ENCODE results near the gene FXR2. TPM values are rescaled to one million over a fixed set of nuclear protein-coding genes. Genes with fewer than 3 reads are reported as not detected.

FXR2 gene
- total and polyA plus RNA-seq, 2 donors from 2014 or later: 29.3 to 59.2 TPM

GRCh38 chr17:7620835-7621234 is 6.1 kb upstream of the FXR2 start:
- no peak overlapping the region for H3K27ac ChIP-seq (ENCODE audit: low read depth in 2 of 2, low read length in 2 of 2)
- H3K9me3 ChIP-seq (ENCODE audit: control insufficient read depth in 2 of 3, insufficient read depth in 1 of 3, low read length in 3 of 3): no peaks in the 10 kb centered on the region
- no peak for DNase-seq
- H3K27me3 ChIP-seq (ENCODE audit: control insufficient read depth, insufficient read depth, low read length): no peaks in the 10 kb centered on the region
- intact Hi-C loops (cut with DNase I): no loop called here
- H3K4me1 ChIP-seq (ENCODE audit: control insufficient read depth in 2 of 3, insufficient read depth in 2 of 3, low read depth in 1 of 3, low read length in 3 of 3): no peaks in the 10 kb centered on the region
- no peak overlapping the region for H3K4me3 ChIP-seq (ENCODE audit: low read length in 3 of 3)
- H3K36me3 ChIP-seq (ENCODE audit: control insufficient read depth in 2 of 3, insufficient read depth in 3 of 3, low read length in 3 of 3): no peaks in the 10 kb centered on the region
- no peak for FAIRE-seq
- TF ChIP-seq CTCF (IDR thresholded peaks at IDR 0.05; ENCODE audit: borderline replicate concordance, extremely low read depth, insufficient read depth): no peak
- H3K9ac ChIP-seq (ENCODE audit: low read length in 3 of 3): no peak overlapping the region

GRCh38 chr17:7618608-7619007 is 3.9 kb upstream of the FXR2 start:
- no peak for TF ChIP-seq CTCF (IDR thresholded peaks at IDR 0.05; ENCODE audit: borderline replicate concordance, extremely low read depth, insufficient read depth)
- H3K27me3 ChIP-seq (ENCODE audit: control insufficient read depth, insufficient read depth, low read length): no peaks in the 10 kb centered on the region
- no peak overlapping the region for H3K27ac ChIP-seq (ENCODE audit: low read depth in 2 of 2, low read length in 2 of 2)
- H3K4me3 ChIP-seq (ENCODE audit: low read length in 3 of 3): no peak overlapping the region
- no peaks in the 10 kb centered on the region for H3K9me3 ChIP-seq (ENCODE audit: control insufficient read depth in 2 of 3, insufficient read depth in 1 of 3, low read length in 3 of 3)
- H3K4me1 ChIP-seq (ENCODE audit: control insufficient read depth in 2 of 3, insufficient read depth in 2 of 3, low read depth in 1 of 3, low read length in 3 of 3): peaks cover 0 to 2% (median 2%) of the 10 kb centered on the region in 3 donors
- intact Hi-C loops (cut with DNase I): no loop called here
- no peak overlapping the region for H3K9ac ChIP-seq (ENCODE audit: low read length in 3 of 3)
- no peaks in the 10 kb centered on the region for H3K36me3 ChIP-seq (ENCODE audit: control insufficient read depth in 2 of 3, insufficient read depth in 3 of 3, low read length in 3 of 3)
- no peak for FAIRE-seq
- DNase-seq: no peak

GRCh38 chr17:7615265-7615747 is 609 bp upstream of the FXR2 start:
- intact Hi-C loops (cut with DNase I): no loop called here
- DNase-seq (no peak), FAIRE-seq (no peak)
- no peaks in the 10 kb centered on the region for H3K27me3 ChIP-seq (ENCODE audit: control insufficient read depth, insufficient read depth, low read length)
- H3K36me3 ChIP-seq (ENCODE audit: control insufficient read depth in 2 of 3, insufficient read depth in 3 of 3, low read length in 3 of 3): peaks cover 0 to 3% (median under 1%) of the 10 kb centered on the region in 3 donors
- peaks cover 4 to 22% (median 17%) of the 10 kb centered on the region in 3 donors for H3K4me1 ChIP-seq (ENCODE audit: control insufficient read depth in 2 of 3, insufficient read depth in 2 of 3, low read depth in 1 of 3, low read length in 3 of 3)
- TF ChIP-seq CTCF (IDR thresholded peaks at IDR 0.05; ENCODE audit: borderline replicate concordance, extremely low read depth, insufficient read depth): peak; percentile 1
- H3K4me3 ChIP-seq (ENCODE audit: low read length in 3 of 3): peak overlapping the region; percentile 75 to 79 (median 76)
- H3K9ac ChIP-seq (ENCODE audit: low read length in 3 of 3): peak overlapping the region in 2 of 3 donors; percentile 67 to 78
- no peaks in the 10 kb centered on the region for H3K9me3 ChIP-seq (ENCODE audit: control insufficient read depth in 2 of 3, insufficient read depth in 1 of 3, low read length in 3 of 3)
- peak overlapping the region; percentile 76 to 87 for H3K27ac ChIP-seq (ENCODE audit: low read depth in 2 of 2, low read length in 2 of 2)

Measured in kidney (tissue), 14 donors.